Calu3 (cell line): ENCODE results near the gene ZNF443. TPM values are rescaled to one million over a fixed set of nuclear protein-coding genes. Genes with fewer than 3 reads are reported as not detected.

ENCODE experiments used
- BruUV-seq: library from RNA; stranded (reverse); fragments of 400-500 nt; replicated peaks from 2 replicates; lab custom pipeline; 2021; lab: Mats Ljungman, UMichigan
- CTCF ChIA-PET: fragments of 300-600 bp; sonication (Branson Sonifier 250); formaldehyde crosslinking; loops from one replicate; lab custom pipeline; 2022; ENCODE audit warnings: antibody characterized with exemption; lab: Charles Lee
- DNase-seq: peaks from one replicate; pipeline ENCODE4 v3.0.0; 2022
- H3K27ac Mint-ChIP-seq: one replicate; pipeline ENCODE4 v1.8.0; 2022; ENCODE audit warnings: mixed read lengths; ENCODE audit not compliant: unreplicated experiment
- H3K27me3 Mint-ChIP-seq: one replicate; pipeline ENCODE4 v1.8.0; 2022; ENCODE audit warnings: mixed read lengths; ENCODE audit not compliant: unreplicated experiment
- H3K36me3 Mint-ChIP-seq: one replicate; pipeline ENCODE4 v1.8.0; 2022; ENCODE audit warnings: mild to moderate bottlenecking, moderate library complexity, mixed read lengths; ENCODE audit not compliant: insufficient read depth, unreplicated experiment
- H3K4me1 Mint-ChIP-seq: one replicate; pipeline ENCODE4 v1.8.0; 2022; ENCODE audit warnings: mild to moderate bottlenecking, low read depth, mixed read lengths; ENCODE audit not compliant: unreplicated experiment
- H3K4me3 Mint-ChIP-seq: one replicate; pipeline ENCODE4 v1.8.0; 2022; ENCODE audit warnings: mild to moderate bottlenecking, low read depth, moderate library complexity, mixed read lengths; ENCODE audit not compliant: unreplicated experiment
- H3K9me3 Mint-ChIP-seq: one replicate; pipeline ENCODE4 v1.8.0; 2022; ENCODE audit warnings: low read depth, mixed read lengths; ENCODE audit not compliant: unreplicated experiment
- CTCF ChIP-seq: fragments of 200-600 bp; IDR thresholded peaks from one replicate; pipeline ENCODE4 v1.8.0; 2022; ENCODE audit warnings: antibody characterized with exemption; ENCODE audit not compliant: unreplicated experiment
- intact Hi-C: fragments of 100-400 bp; cut with micrococcal nuclease; formaldehyde crosslinking; loops from one replicate; pipeline ENCODE4 v1.10.0; 2022; ENCODE audit not compliant: unreplicated experiment
- total RNA-seq: library from RNA; stranded (reverse); gene quantifications from 2 replicates; pipeline ENCODE4 v1.2.3, GENCODE V29; 2022

The ZNF443 gene
- total RNA-seq, 1 experiment from 2014 or later, result 7.5 TPM

GRCh38 chr19:12379732-12380443, 60.9 kb downstream of the ZNF443 start:
- no peak for TF ChIP-seq CTCF
- DNase-seq, result no peak
- H3K27ac Mint-ChIP-seq, result no peak overlapping the region
- H3K9me3 Mint-ChIP-seq, result peaks cover 11% of the 10 kb centered on the region
- intact Hi-C loops, result no loop called here
- no TSS peak for BruUV-seq
- H3K4me3 Mint-ChIP-seq, result no peak overlapping the region
- no peaks in the 10 kb centered on the region for H3K4me1 Mint-ChIP-seq
- CTCF ChIA-PET, result no interaction called here
- no peaks in the 10 kb centered on the region for H3K27me3 Mint-ChIP-seq
- H3K36me3 Mint-ChIP-seq, result no peaks in the 10 kb centered on the region

Other genes with a start within 250 kb of the ZNF443 start
- 5.7 and 6.8 TPM in 2 replicates for gene ZNF44, start 146.1 kb downstream of the ZNF443 start, total RNA-seq
- gene ZNF563, start 107.4 kb downstream of the ZNF443 start, total RNA-seq, result 0.81 and 1.3 TPM in 2 replicates
- gene ZNF442, start 75.3 kb downstream of the ZNF443 start, total RNA-seq, result 1.3 and 1.4 TPM in 2 replicates
- 5.1 and 7.4 TPM in 2 replicates for gene ZNF799, start 39.8 kb downstream of the ZNF443 start, total RNA-seq
- gene ZNF709, start 43.8 kb upstream of the ZNF443 start, total RNA-seq, result 1.6 and 1.7 TPM in 2 replicates
- 6.6 and 8.7 TPM in 2 replicates for gene ZNF564, start 110.5 kb upstream of the ZNF443 start, total RNA-seq
- gene ZNF490, start 169.8 kb upstream of the ZNF443 start, total RNA-seq, result 5.4 and 6.3 TPM in 2 replicates
- gene ZNF791, start 169.9 kb upstream of the ZNF443 start, total RNA-seq, result 15.8 and 16.2 TPM in 2 replicates
- gene MAN2B1, start 225.7 kb upstream of the ZNF443 start, total RNA-seq, result 76.9 and 84.4 TPM in 2 replicates
- 10.1 and 10.8 TPM in 2 replicates for gene WDR83, start 225.8 kb upstream of the ZNF443 start, total RNA-seq
- gene DHPS, start 240.9 kb upstream of the ZNF443 start, total RNA-seq, result 57.6 and 69.1 TPM in 2 replicates
- gene GNG14, start 247.0 kb upstream of the ZNF443 start, total RNA-seq, result not detected in 2 replicates